HepG2 (cell line): ENCODE measurements around the gene ZNF222. TPM values are rescaled to one million over a fixed set of nuclear protein-coding genes. Genes with fewer than 3 reads are reported as not detected.

ENCODE experiments used
- ATF2 ChIP-seq: sonication (generic); formaldehyde crosslinking; IDR thresholded peaks from 2 replicates; pipeline ENCODE4 v1.4.0; 2020; ENCODE audit warnings: missing genetic modification reagents
- CBFB ChIP-seq: sonication (generic); formaldehyde crosslinking; IDR thresholded peaks from 2 replicates; pipeline ENCODE4 v1.4.0; 2020; ENCODE audit warnings: missing genetic modification reagents
- CBX5 ChIP-seq: sonication (generic); formaldehyde crosslinking; IDR thresholded peaks from 2 replicates; pipeline ENCODE4 v1.4.0; 2020; ENCODE audit warnings: missing genetic modification reagents, borderline replicate concordance
- E2F2 ChIP-seq: sonication (generic); formaldehyde crosslinking; IDR thresholded peaks from 2 replicates; pipeline ENCODE4 v1.4.0; 2020; ENCODE audit warnings: missing genetic modification reagents, borderline replicate concordance
- GABPB1 ChIP-seq: IDR thresholded peaks from 2 replicates; pipeline ENCODE4 v1.6.1; 2016; ENCODE audit warnings: mild to moderate bottlenecking, missing genetic modification reagents, moderate library complexity, missing compliant biosample characterization
- HDAC1 ChIP-seq: sonication (generic); formaldehyde crosslinking; IDR thresholded peaks from 2 replicates; pipeline ENCODE4 v1.5.1; 2020; ENCODE audit warnings: mild to moderate bottlenecking, missing genetic modification reagents
- HES4 ChIP-seq: sonication (generic); formaldehyde crosslinking; IDR thresholded peaks from 2 replicates; pipeline ENCODE4 v1.9.0; 2021; ENCODE audit warnings: mild to moderate bottlenecking, missing genetic modification reagents, borderline replicate concordance
- MTA1 ChIP-seq: sonication (generic); formaldehyde crosslinking; IDR thresholded peaks from 2 replicates; pipeline ENCODE4 v1.4.0; 2020; ENCODE audit warnings: missing genetic modification reagents, mild to moderate bottlenecking, borderline replicate concordance
- MYC ChIP-seq: sonication (generic); formaldehyde crosslinking; IDR thresholded peaks from 2 replicates; pipeline ENCODE4 v1.9.0; 2021; ENCODE audit warnings: missing genetic modification reagents, borderline replicate concordance
- NFIC ChIP-seq: IDR thresholded peaks from 2 replicates; pipeline ENCODE4 v1.6.1; 2012; ENCODE audit warnings: mild to moderate bottlenecking, low read length, inconsistent platforms
- PHF8 ChIP-seq: sonication (generic); formaldehyde crosslinking; IDR thresholded peaks from 2 replicates; pipeline ENCODE4 v1.5.0; 2020; ENCODE audit warnings: missing genetic modification reagents
- SAP130 ChIP-seq: IDR thresholded peaks from 2 replicates; pipeline ENCODE4 v1.6.1; 2016; ENCODE audit warnings: low read depth
- TBL1XR1 ChIP-seq: fragments of 150-350 bp; IDR thresholded peaks from 2 replicates; pipeline ENCODE4 v1.6.1; 2014; ENCODE audit warnings: borderline replicate concordance, low read length; ENCODE audit not compliant: partially characterized antibody
- TFE3 ChIP-seq: IDR thresholded peaks from 2 replicates; pipeline ENCODE4 v1.6.1; 2016
- THAP11 ChIP-seq: IDR thresholded peaks from 2 replicates; pipeline ENCODE4 v1.6.1; 2016; ENCODE audit warnings: missing biosample characterization, missing genetic modification reagents
- ZFP1 ChIP-seq: IDR thresholded peaks from 2 replicates; pipeline ENCODE4 v1.6.1; 2016
- ZIK1 ChIP-seq: sonication (generic); formaldehyde crosslinking; IDR thresholded peaks from 2 replicates; pipeline ENCODE4 v1.5.0; 2020; ENCODE audit warnings: mild to moderate bottlenecking, low read depth, missing genetic modification reagents, borderline replicate concordance
- ZMYM4 ChIP-seq: sonication (generic); formaldehyde crosslinking; IDR thresholded peaks from 2 replicates; pipeline ENCODE4 v1.8.1; 2023; ENCODE audit warnings: mild to moderate bottlenecking, missing genetic modification reagents
- ZNF138 ChIP-seq: sonication (generic); formaldehyde crosslinking; IDR thresholded peaks from 2 replicates; pipeline ENCODE4 v1.5.0; 2020; ENCODE audit warnings: mild to moderate bottlenecking, low read depth, missing genetic modification reagents
- ZNF567 ChIP-seq: sonication (generic); formaldehyde crosslinking; IDR thresholded peaks from 2 replicates; pipeline ENCODE4 v1.8.1; 2023; ENCODE audit warnings: mild to moderate bottlenecking, missing genetic modification reagents, borderline replicate concordance
- ZSCAN25 ChIP-seq: sonication (generic); formaldehyde crosslinking; IDR thresholded peaks from 2 replicates; pipeline ENCODE4 v1.8.0; 2022; ENCODE audit warnings: mild to moderate bottlenecking, missing genetic modification reagents
- ZSCAN29 ChIP-seq: sonication (generic); formaldehyde crosslinking; conservative IDR thresholded peaks from 2 replicates; pipeline ENCODE4 v1.4.0; 2020; ENCODE audit warnings: mild to moderate bottlenecking, missing genetic modification reagents
- polyA plus RNA-seq, 8 experiments: library from polyadenylated mRNA; depleted of rRNA in 3 of 8; stranded (reverse) in 7 of 8; unstranded in 1 of 8; fragments of >200 nt; fragmentation: Illumina TruSeq in 4 of 8; extraction: Trizol in 4 of 8; gene quantifications; 2 replicates each; pipeline versions ENCODE4 v1.2.1 to v1.2.3, GENCODE V29; 2011 to 2016; ENCODE audit warnings: low read depth in 4 of 8, missing spikeins in 1 of 8, mixed read lengths in 1 of 8; ENCODE audit not compliant: insufficient read depth in 1 of 8
- total RNA-seq, 5 experiments: library from RNA; depleted of rRNA; stranded (reverse); fragments of >200 nt; fragmentation: Illumina TruSeq; extraction: Trizol; gene quantifications; 2 replicates each; pipeline ENCODE4 v1.2.3, GENCODE V29; 2016; ENCODE audit warnings: low read depth in 1 of 5
- TF ChIP-seq, protein P1 (sequence below): sonication (generic); formaldehyde crosslinking; IDR thresholded peaks from 2 replicates; pipeline ENCODE4 v1.5.0; 2020; ENCODE audit warnings: missing genetic modification reagents
- TF ChIP-seq, protein P2 (sequence below): IDR thresholded peaks from 2 replicates; pipeline ENCODE4 v1.6.1; 2016; ENCODE audit warnings: mild to moderate bottlenecking

Gene ZNF222
- total and polyA plus RNA-seq, 2 of the 13 experiments (the other 11 are each of a cell fraction or from before 2014, with no cell fraction given): 2.2 to 6.2 TPM

DNA sequence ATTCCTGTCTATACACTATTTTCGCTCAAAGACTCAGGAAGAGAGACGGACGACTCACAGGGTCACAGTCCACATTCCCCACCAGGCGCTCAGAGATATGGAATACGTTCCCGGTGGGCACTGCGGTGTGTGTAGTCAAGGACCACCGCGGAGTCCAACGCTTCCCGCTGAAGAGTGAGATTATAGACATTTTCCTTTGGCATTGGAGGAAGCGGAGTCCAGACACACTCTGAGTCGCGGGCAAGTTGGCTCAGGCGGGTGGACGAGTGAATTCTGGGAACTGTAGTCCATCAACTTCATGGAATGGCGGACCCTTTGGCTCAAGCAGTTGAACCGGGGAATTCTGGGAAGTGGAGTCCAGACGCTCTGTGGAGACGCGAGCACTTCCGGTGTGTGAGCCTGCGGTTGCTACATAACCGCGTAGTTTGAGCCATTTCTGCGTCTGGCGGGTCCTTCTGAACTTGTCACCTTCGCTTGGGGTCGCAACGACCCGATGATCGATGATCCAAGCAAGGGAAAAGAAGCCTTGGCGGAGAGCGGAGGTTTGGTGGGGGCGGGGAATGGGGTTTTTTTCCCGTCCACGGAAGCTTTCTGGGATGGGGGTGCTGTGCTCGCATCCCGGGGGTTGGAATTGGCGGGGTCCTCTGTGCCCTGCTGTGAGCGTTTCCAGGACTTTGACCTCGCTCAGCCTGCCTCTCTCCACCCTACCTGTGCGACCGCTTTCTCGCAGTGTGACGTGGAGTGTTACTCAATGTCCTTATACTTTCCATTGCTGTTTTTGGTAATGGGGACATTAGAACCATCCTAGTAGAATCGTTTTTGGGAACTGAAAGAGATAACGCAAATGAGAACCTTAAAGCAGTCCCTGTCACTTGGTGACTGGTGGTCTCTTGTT lies 22.4 kb upstream of the ZNF222 start, which contains the start of gene ZNF230 (continued):
- TF ChIP-seq ZIK1: no peak
- TF ChIP-seq ZMYM4 (CRISPR knock-in tag): no peak; the same call in 1 of the 2 replicates
- TF ChIP-seq, protein P1, sequence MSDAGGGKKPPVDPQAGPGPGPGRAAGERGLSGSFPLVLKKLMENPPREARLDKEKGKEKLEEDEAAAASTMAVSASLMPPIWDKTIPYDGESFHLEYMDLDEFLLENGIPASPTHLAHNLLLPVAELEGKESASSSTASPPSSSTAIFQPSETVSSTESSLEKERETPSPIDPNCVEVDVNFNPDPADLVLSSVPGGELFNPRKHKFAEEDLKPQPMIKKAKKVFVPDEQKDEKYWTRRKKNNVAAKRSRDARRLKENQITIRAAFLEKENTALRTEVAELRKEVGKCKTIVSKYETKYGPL: no peak
- TF ChIP-seq THAP11: peak; percentile 99
- TF ChIP-seq E2F2: no peak
- TF ChIP-seq ZSCAN25: no peak
- 0 out of 2 replicates have a peak, but pooled peaks have one; percentile 44 for TF ChIP-seq NFIC
- TF ChIP-seq ZNF567 (CRISPR knock-in tag): 0 out of 2 replicates have a peak, but pooled peaks have one; percentile 67
- 0 out of 2 replicates have a peak, but pooled peaks have one; percentile 60 for TF ChIP-seq MTA1 (CRISPR knock-in tag)
- TF ChIP-seq GABPB1 (CRISPR knock-in tag): peak; percentile 96
- 0 out of 2 replicates have a peak, but pooled peaks have one; percentile 39 for TF ChIP-seq ZSCAN29 (CRISPR knock-in tag)
- peak; percentile 96 for TF ChIP-seq SAP130 (CRISPR knock-in tag)
- TF ChIP-seq PHF8: peak; percentile 74
- TF ChIP-seq CBX5 (CRISPR knock-in tag): no peak
- TF ChIP-seq MYC (CRISPR knock-in tag): 0 out of 2 replicates have a peak, but pooled peaks have one; percentile 36
- TF ChIP-seq ZNF138 (CRISPR knock-in tag): no peak
- TF ChIP-seq, protein P2, sequence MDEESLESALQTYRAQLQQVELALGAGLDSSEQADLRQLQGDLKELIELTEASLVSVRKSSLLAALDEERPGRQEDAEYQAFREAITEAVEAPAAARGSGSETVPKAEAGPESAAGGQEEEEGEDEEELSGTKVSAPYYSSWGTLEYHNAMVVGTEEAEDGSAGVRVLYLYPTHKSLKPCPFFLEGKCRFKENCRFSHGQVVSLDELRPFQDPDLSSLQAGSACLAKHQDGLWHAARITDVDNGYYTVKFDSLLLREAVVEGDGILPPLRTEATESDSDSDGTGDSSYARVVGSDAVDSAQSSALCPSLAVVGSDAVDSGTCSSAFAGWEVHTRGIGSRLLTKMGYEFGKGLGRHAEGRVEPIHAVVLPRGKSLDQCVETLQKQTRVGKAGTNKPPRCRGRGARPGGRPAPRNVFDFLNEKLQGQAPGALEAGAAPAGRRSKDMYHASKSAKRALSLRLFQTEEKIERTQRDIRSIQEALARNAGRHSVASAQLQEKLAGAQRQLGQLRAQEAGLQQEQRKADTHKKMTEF: peak; percentile 40
- no peak for TF ChIP-seq TFE3 (CRISPR knock-in tag)
- peak; percentile 22; the same call in 1 of the 2 replicates for TF ChIP-seq HDAC1 (CRISPR knock-in tag)
- TF ChIP-seq ZFP1: no peak
- TF ChIP-seq TBL1XR1: no peak
- TF ChIP-seq HES4: no peak
- TF ChIP-seq ATF2 (CRISPR knock-in tag): 0 out of 2 replicates have a peak, but pooled peaks have one; percentile 35
- TF ChIP-seq CBFB (CRISPR knock-in tag): 0 out of 2 replicates have a peak, but pooled peaks have one; percentile 50
